Measurements from ENCODE around the gene NLRP3. TPM values are rescaled to one million over a fixed set of nuclear protein-coding genes. Genes with fewer than 3 reads are reported as not detected.
"Not testable (repeated sequence)": the region's sequence is repeated elsewhere in the genome, so short reads cannot be mapped to it uniquely, and the experiment has no call there.

Gene NLRP3
- total RNA-seq = 1 to 10 TPM; 1.1 to 1.4 TPM

DNA sequence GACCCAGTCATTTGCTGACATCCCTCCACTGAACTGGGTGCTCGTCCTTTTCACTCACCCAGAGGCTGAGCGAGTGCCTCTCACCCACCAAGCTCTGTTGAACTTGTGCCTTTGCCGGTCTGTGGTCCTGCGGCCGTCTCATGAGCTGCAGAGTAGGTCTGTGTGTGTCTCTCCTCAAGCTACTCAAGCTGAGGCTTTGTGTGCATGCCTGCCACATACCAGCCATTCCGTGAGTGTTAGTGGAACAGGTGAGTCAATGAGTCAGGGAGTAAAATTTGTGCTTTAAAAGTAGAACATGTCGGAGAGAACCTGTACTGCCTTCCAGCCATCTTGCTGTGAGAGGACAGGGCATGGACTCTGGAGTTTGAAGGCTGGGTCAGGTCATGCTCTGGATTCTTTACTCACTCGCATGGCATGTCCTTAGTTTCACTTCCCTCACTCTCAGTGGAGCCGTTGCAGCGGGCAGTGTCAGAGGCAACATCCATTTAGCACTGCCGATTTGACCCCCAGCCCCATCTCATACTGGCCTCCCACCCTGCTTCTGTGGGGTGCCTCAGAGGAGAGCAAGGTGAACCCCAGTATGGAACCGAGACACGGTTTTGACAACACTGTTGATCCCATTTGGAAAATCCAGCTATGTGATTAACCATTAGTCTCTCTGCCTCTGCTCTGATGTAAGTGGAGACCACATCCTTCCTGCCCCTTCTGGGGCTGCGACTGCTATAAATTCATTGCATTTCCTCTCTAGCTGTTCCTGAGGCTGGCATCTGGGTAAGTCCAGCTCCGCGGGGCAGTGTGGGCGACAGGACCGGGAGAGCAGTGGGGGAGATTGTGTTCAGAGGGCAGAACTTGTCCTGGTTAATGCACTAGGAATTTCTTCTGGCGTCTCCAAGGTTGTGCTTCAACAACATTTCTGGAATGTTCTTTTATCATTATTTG lies at the start of gene NLRP3:
NLRP3 (plus strand) TSS at position 751 of the 939 bp plus-strand sequence. CDS start 2,628 bp downstream, outside the sequence.
- H3K36me3 ChIP-seq = no peaks in the 10 kb centered on the region
- 73% methylated on average over 19 of the region's 19 CpGs for WGBS
- TF ChIP-seq POLR2A (IDR thresholded peaks at IDR 0.05) = no peak
- TF ChIP-seq, protein P1, sequence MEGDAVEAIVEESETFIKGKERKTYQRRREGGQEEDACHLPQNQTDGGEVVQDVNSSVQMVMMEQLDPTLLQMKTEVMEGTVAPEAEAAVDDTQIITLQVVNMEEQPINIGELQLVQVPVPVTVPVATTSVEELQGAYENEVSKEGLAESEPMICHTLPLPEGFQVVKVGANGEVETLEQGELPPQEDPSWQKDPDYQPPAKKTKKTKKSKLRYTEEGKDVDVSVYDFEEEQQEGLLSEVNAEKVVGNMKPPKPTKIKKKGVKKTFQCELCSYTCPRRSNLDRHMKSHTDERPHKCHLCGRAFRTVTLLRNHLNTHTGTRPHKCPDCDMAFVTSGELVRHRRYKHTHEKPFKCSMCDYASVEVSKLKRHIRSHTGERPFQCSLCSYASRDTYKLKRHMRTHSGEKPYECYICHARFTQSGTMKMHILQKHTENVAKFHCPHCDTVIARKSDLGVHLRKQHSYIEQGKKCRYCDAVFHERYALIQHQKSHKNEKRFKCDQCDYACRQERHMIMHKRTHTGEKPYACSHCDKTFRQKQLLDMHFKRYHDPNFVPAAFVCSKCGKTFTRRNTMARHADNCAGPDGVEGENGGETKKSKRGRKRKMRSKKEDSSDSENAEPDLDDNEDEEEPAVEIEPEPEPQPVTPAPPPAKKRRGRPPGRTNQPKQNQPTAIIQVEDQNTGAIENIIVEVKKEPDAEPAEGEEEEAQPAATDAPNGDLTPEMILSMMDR (IDR thresholded peaks at IDR 0.05) = no peak
- TF ChIP-seq POLR2AphosphoS5 (IDR thresholded peaks at IDR 0.05) = no peak
- no peak for DNase-seq (ENCODE audit: low spot score)
- H3K27me3 ChIP-seq (replicated peaks; ENCODE audit: insufficient read depth) = no peaks in the 10 kb centered on the region
- H3K27ac ChIP-seq = no peak within 1 kb of the TSS
- intact Hi-C loops (cut with DNase I) = no loop called here
- no peak within 1 kb of the TSS for H3K4me3 ChIP-seq
- H3K9me3 ChIP-seq = no peaks in the 10 kb centered on the region
- no peaks in the 10 kb centered on the region for H3K4me1 ChIP-seq (replicated peaks)

DNA sequence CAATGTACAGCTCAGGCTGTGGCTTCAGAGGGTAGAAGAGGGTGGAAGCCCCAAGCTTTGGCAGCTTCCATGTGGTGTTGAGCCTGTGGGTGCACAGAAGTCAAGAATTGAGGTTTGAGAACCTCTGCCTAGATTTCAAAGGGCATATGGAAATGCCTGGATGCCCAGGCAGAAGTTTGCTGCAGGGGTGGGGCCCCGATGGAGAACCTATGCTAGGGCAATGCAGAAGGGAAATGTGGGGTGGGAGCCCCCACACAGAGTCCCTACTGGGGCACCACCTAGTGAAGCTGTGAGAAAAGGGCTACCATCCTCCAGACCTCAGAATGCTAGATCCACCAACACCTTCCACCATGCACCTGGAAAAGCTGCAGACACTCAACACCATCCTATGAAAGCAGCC lies 49.6 kb upstream of the NLRP3 start:
- H3K27me3 ChIP-seq (replicated peaks; ENCODE audit: insufficient read depth); H3K4me1 ChIP-seq (replicated peaks); DNase-seq (ENCODE audit: low spot score); H3K36me3 ChIP-seq; intact Hi-C loops (cut with DNase I); H3K9me3 ChIP-seq; H3K27ac ChIP-seq; H3K4me3 ChIP-seq: not testable (repeated sequence)
- WGBS = 100% methylated on average over 1 of the region's 1 CpG

DNA sequence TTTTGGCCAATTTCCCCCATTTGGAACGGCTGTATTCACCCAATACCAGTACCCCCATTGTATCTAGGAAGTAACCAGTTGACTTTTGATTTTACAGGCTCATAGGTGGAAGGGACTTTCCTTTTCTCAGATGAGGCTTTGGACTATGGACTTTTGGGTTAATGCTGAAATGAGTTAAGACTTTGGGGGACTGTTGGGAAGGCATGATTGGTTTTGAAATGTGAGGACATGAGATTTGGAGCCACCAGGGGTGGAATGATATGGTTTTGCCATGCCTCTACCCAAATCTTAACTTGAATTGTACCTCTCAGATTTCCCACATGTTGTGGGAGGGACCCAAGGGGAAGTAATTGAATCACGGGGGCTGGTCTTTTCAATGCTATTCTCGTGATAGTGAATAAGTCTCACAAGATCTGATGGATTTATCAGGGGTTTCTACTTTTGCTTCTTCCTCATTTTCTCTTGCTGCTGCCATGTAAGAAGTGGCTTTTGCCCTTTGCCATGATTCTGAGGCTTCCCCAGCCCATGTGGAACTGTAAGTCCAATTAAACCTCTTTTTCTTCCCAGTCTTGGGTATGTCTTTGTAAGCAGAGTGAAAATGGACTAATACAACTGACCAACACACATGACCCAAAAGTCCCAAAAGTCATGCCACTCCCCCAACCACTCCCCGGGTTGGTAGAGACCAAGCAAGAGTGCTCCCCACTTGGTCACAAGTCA lies 48.9 kb upstream of the NLRP3 start:
- H3K36me3 ChIP-seq = no peaks in the 10 kb centered on the region
- WGBS = 81% methylated on average over 4 of the region's 4 CpGs
- no peak for DNase-seq (ENCODE audit: low spot score)
- H3K4me3 ChIP-seq = no peak overlapping the region
- H3K4me1 ChIP-seq (replicated peaks) = no peaks in the 10 kb centered on the region
- intact Hi-C loops (cut with DNase I) = no loop called here
- TF ChIP-seq, protein P1 (IDR thresholded peaks at IDR 0.05) = no peak
- TF ChIP-seq POLR2AphosphoS5 (IDR thresholded peaks at IDR 0.05) = no peak
- no peak for TF ChIP-seq POLR2A (IDR thresholded peaks at IDR 0.05)
- no peak overlapping the region for H3K27ac ChIP-seq
- no peaks in the 10 kb centered on the region for H3K9me3 ChIP-seq
- no peaks in the 10 kb centered on the region for H3K27me3 ChIP-seq (replicated peaks; ENCODE audit: insufficient read depth)

DNA sequence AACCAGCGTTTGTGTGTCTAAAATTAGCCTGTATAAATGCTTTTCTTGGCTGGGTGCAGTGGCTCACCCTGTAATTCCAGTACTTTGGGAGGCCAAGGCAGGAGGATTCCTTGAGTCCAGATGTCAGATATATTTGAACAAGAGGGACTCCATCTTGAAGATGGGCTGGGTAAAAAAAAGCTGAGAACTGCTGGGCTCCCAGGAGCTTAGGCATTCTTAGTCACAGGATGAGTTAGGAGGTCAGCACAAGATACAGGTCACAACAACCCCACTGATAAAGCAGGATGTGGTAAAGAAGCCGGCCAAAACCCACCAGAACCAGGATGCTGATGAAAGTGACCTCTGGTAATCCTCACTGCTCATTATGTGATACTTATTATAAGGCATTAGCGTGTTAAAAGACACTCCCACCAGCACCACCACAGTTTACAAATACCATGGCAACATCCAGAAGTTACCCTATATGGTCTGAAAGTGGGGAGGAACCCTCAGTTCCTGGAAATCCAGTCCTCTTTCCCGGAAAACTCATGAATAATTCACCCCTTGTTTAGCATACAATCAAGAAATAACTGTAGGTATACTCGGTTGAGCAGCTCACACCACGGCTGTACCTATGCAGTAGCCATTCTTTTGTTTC lies 48.1 kb upstream of the NLRP3 start:
- Histone ChIP-seq H3K4me1 (replicated peaks) (no peaks in the 10 kb centered on the region), H3K9me3 (no peaks in the 10 kb centered on the region), H3K36me3 (no peaks in the 10 kb centered on the region), H3K27ac (no peak overlapping the region), H3K4me3 (no peak overlapping the region), H3K27me3 (replicated peaks; ENCODE audit: insufficient read depth) (no peaks in the 10 kb centered on the region)
- no peak for DNase-seq (ENCODE audit: low spot score)
- 68% methylated on average over 6 of the region's 6 CpGs for WGBS
- no peak for TF ChIP-seq POLR2A (IDR thresholded peaks at IDR 0.05)
- no peak for TF ChIP-seq POLR2AphosphoS5 (IDR thresholded peaks at IDR 0.05)
- TF ChIP-seq, protein P1 (IDR thresholded peaks at IDR 0.05) = no peak
- intact Hi-C loops (cut with DNase I) = no loop called here

DNA sequence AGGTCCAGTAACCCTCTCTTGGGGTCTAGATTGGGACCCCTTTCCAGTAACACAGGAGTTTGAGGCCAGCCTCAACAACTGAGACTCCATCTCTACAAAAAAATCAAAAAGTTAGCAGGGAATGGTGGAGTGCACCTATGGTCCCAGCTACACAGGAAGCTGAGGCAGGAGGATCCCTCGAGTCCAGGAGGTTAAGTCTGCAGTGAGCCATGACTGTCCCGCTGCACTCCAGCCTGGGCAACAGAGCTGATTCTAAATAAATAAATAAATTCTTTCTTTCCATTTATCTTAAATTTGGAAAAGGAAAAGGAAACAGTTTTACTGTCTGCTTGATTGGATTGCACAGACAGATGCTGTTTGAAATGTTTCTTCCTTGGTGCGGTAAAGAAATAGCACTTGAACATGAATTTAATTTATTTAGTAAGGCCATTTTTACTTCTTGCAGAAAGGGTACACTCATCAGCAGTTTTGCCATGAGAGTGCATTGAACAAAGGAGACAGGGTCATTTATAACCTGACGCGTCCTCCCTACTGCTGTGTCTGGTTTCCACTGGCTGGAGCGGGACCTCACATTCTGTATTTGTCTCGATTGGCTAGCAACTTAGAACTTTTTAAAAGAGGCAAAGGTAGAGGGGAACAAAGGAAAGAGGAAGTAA lies 47.4 kb upstream of the NLRP3 start:
- H3K27me3 ChIP-seq (replicated peaks; ENCODE audit: insufficient read depth) = no peaks in the 10 kb centered on the region
- H3K4me3 ChIP-seq = no peak overlapping the region
- TF ChIP-seq POLR2AphosphoS5 (IDR thresholded peaks at IDR 0.05) = no peak
- TF ChIP-seq, protein P1 (IDR thresholded peaks at IDR 0.05) = no peak
- TF ChIP-seq POLR2A (IDR thresholded peaks at IDR 0.05) = no peak
- H3K27ac ChIP-seq = no peak overlapping the region
- DNase-seq (ENCODE audit: low spot score) = no peak
- 38% methylated on average over 7 of the region's 7 CpGs for WGBS
- H3K4me1 ChIP-seq (replicated peaks) = no peaks in the 10 kb centered on the region
- intact Hi-C loops (cut with DNase I) = no loop called here
- no peaks in the 10 kb centered on the region for H3K36me3 ChIP-seq
- no peaks in the 10 kb centered on the region for H3K9me3 ChIP-seq

All from prostate gland (tissue), 2 donors.